GM12878 (cell line): Measurements from ENCODE around the gene ACSL4. TPM values are rescaled to one million over a fixed set of nuclear protein-coding genes. Genes with fewer than 3 reads are reported as not detected.

Source experiments
- ATAC-seq: fragments of 200-7000 bp; cut with Tn5 transposase; 3 replicates; pipeline ENCODE4 v1.9.1; 2020; ENCODE audit warnings: mild to moderate bottlenecking, moderate library complexity
- BruUV-seq: library from RNA; stranded (reverse); fragments of 400-500 nt; replicated peaks from 2 replicates; lab custom pipeline; 2021; lab: Mats Ljungman, UMichigan
- CTCF ChIA-PET: fragments of 300-600 bp; sonication (Branson Sonifier 250); formaldehyde crosslinking; extraction: SDS; loops from one replicate; lab custom pipeline; 2021; ENCODE audit warnings: inconsistent platforms; lab: Yijun Ruan, JAX
- POLR2A ChIA-PET: fragments of 350-600 bp; formaldehyde crosslinking; extraction: SDS; loops from one replicate; lab custom pipeline; 2021; ENCODE audit warnings: inconsistent platforms; lab: Charles Lee
- RAD21 ChIA-PET: fragments of 300-600 bp; sonication (Branson Sonifier 250); formaldehyde crosslinking; loops from one replicate; lab custom pipeline; 2023; ENCODE audit warnings: antibody characterized with exemption; ENCODE audit not compliant: unreplicated experiment; lab: Charles Lee
- SMC1A ChIA-PET: fragments of 300-600 bp; sonication (Branson Sonifier 250); formaldehyde crosslinking; loops from one replicate; lab custom pipeline; 2023; ENCODE audit not compliant: unreplicated experiment, uncharacterized antibody; lab: Charles Lee
- DNase-seq: peaks from one replicate; pipeline ENCODE4 v3.0.0-alpha.2; 2011; ENCODE audit warnings: low read depth, low spot score
- FAIRE-seq: peaks from 3 replicates; lab custom pipeline; 2011; peaks lifted over from hg19 to GRCh38; lab: Jason Lieb, UNC
- H2AFZ ChIP-seq: 2 replicates; pipeline ENCODE4 v1.6.0; 2011; ENCODE audit warnings: low read depth, low read length, control low read depth; ENCODE audit not compliant: control insufficient read depth
- H3K27ac ChIP-seq: 2 replicates; pipeline ENCODE4 v1.5.1; 2011; ENCODE audit warnings: control low read depth; ENCODE audit not compliant: control insufficient read depth, insufficient read depth
- H3K27me3 ChIP-seq, 2 experiments: replicated peaks in 1 of 2; 2 replicates each; pipeline versions ENCODE4 v1.6.0 to v1.6.1; 2011; ENCODE audit warnings: low read length in 1 of 2; ENCODE audit not compliant: control insufficient read depth in 2 of 2, insufficient read depth in 2 of 2
- H3K36me3 ChIP-seq, 2 experiments: 2 replicates each; pipeline ENCODE4 v1.5.1; 2011; ENCODE audit warnings: low read length in 1 of 2; ENCODE audit not compliant: control insufficient read depth in 2 of 2, insufficient read depth in 2 of 2
- H3K4me1 ChIP-seq: 2 replicates; pipeline ENCODE4 v1.6.1; 2011; ENCODE audit warnings: mild to moderate bottlenecking, low read length, moderate library complexity, mixed read lengths; ENCODE audit not compliant: control insufficient read depth, insufficient read depth
- H3K4me2 ChIP-seq: 2 replicates; pipeline ENCODE4 v1.6.0; 2011; ENCODE audit warnings: control low read depth; ENCODE audit not compliant: control insufficient read depth, insufficient read depth
- H3K4me3 ChIP-seq: fragments of 200-600 bp; sonication (generic); 2 replicates; pipeline ENCODE4 v1.5.1; 2016
- H3K79me2 ChIP-seq: 2 replicates; pipeline ENCODE4 v1.6.0; 2011; ENCODE audit warnings: low read length; ENCODE audit not compliant: control insufficient read depth, insufficient read depth
- H3K9ac ChIP-seq: 2 replicates; pipeline ENCODE4 v1.8.0; 2011; ENCODE audit warnings: low read length, control low read depth, mixed read lengths; ENCODE audit not compliant: control insufficient read depth, insufficient read depth
- H3K9me3 ChIP-seq: replicated peaks from 3 replicates; pipeline ENCODE4 v1.5.1; 2011; ENCODE audit warnings: mild to moderate bottlenecking, low read length; ENCODE audit not compliant: control insufficient read depth, insufficient read depth
- H4K20me1 ChIP-seq: 2 replicates; pipeline ENCODE4 v1.6.0; 2011; ENCODE audit not compliant: control insufficient read depth, insufficient read depth
- IRF4 ChIP-seq: IDR thresholded peaks from 2 replicates; pipeline ENCODE4 v1.6.1; 2011; ENCODE audit warnings: low read depth, low read length
- MYC ChIP-seq: IDR thresholded peaks from 2 replicates; pipeline ENCODE4 v1.6.1; 2011; ENCODE audit warnings: mild to moderate bottlenecking, low read length, moderate library complexity, inconsistent platforms; ENCODE audit not compliant: insufficient read depth, insufficient replicate concordance, insufficient read length, severe bottlenecking
- WGBS: methylation state at CpG from one replicate; pipeline ENCODE4 v1.1.6; 2016; ENCODE audit warnings: low lambda C conversion rate; ENCODE audit not compliant: insufficient replicate concordance, insufficient coverage; ENCODE audit errors: missing lambda C conversion rate; 5-methylcytosine and 5-hydroxymethylcytosine counted together
- in situ Hi-C: fragments of 300-500 bp; cut with MboI; formaldehyde crosslinking; loops from 9 replicates; pipeline ENCODE4 v1.14.3; 2018; ENCODE audit warnings: mixed read lengths
- intact Hi-C: fragments of 100-400 bp; cut with micrococcal nuclease; formaldehyde crosslinking; loops from one replicate; pipeline ENCODE4 v1.14.2; 2022; ENCODE audit not compliant: unreplicated experiment
- polyA plus RNA-seq, 11 experiments: library from polyadenylated mRNA; depleted of rRNA in 4 of 11; unstranded in 6 of 11; stranded (reverse) in 5 of 11; fragments of >200 nt; fragmentation: Nextera tagmentation in 4 of 11; fragmentation: Illumina TruSeq in 1 of 11; extraction: Ambion mirVana in 4 of 11; extraction: Trizol in 1 of 11; gene quantifications; 1 replicate in 1 of 11; 2 replicates in 10 of 11; pipeline versions ENCODE4 v1.2.1 to v1.2.3, GENCODE V29; 2011 to 2016; ENCODE audit warnings: inconsistent platforms in 2 of 11, missing spikeins in 2 of 11, low read depth in 1 of 11
- total RNA-seq, 4 experiments: library from RNA; depleted of rRNA in 3 of 4; stranded (reverse); fragments of >200 nt in 3 of 4; fragmentation: Illumina TruSeq in 1 of 4; extraction: Trizol in 1 of 4; gene quantifications; 2 replicates each; pipeline versions ENCODE4 v1.2.1 to v1.2.3, GENCODE V29; 2013 to 2021
- TF ChIP-seq, protein P1 (sequence below): fragments of 450-650 bp; conservative IDR thresholded peaks from 2 replicates; pipeline ENCODE4 v1.6.1; 2017; ENCODE audit warnings: mild to moderate bottlenecking, moderate library complexity

ACSL4 gene
- total and polyA plus RNA-seq, 10 of the 15 experiments (the other 5 are each of a cell fraction or from before 2014, with no cell fraction given): 20.7 to 66.6 (median 45.4) TPM

DNA sequence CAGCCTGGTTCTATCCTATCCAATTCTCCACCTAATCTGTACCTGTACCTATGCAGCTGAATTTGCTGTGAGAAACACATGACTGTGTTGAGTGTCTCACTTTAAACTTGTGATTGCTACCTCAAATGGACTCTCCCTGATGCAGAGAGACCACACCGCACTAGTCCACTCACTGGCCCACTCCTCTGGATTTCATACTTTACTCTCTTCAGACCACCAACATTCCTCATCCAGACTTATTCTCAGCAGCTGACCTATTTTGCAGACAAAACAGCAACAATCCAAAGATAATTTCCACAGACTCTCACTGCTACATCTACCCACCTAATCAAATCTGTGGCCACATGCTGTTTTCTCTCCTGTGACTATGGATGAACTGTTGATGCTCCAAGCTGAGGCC is 45.2 kb downstream of the ACSL4 start:
- intact Hi-C loops: no loop called here

More for the DNA sequence above, 45.2 kb downstream of the ACSL4 start:
- FAIRE-seq: no peak
- no peak overlapping the region for H2AFZ ChIP-seq
- no peak overlapping the region for H3K27ac ChIP-seq
- no peaks in the 10 kb centered on the region for H3K4me1 ChIP-seq
- in situ Hi-C loops: no loop called here
- DNase-seq: no peak
- H3K79me2 ChIP-seq: peaks cover 2% of the 10 kb centered on the region
- no peaks in the 10 kb centered on the region for H3K9me3 ChIP-seq
- H3K9ac ChIP-seq: no peak overlapping the region
- H3K4me2 ChIP-seq: no peak overlapping the region
- ChIA-PET POLR2A (interaction anchor here (1.1 kb wide), 1 partner anchor 32 kb away, joined by 4 read pairs; no protein-coding TSS in a partner anchor), SMC1A (interaction anchor here (1.0 to 1.9 kb wide), 4 partner anchors 10 to 21 kb away, joined by 3 to 4 read pairs (median 3); no protein-coding TSS in a partner anchor), CTCF (interaction anchor here (0.6 to 1.6 kb wide), 5 partner anchors 25 to 203 kb away, joined by 3 to 5 read pairs (median 5); no protein-coding TSS in a partner anchor)
- H3K4me3 ChIP-seq: no peak overlapping the region
- no peaks in the 10 kb centered on the region; a peak in 1 of 4 replicates for H3K36me3 ChIP-seq
- TF ChIP-seq MYC: no peak
- TF ChIP-seq, protein P1, sequence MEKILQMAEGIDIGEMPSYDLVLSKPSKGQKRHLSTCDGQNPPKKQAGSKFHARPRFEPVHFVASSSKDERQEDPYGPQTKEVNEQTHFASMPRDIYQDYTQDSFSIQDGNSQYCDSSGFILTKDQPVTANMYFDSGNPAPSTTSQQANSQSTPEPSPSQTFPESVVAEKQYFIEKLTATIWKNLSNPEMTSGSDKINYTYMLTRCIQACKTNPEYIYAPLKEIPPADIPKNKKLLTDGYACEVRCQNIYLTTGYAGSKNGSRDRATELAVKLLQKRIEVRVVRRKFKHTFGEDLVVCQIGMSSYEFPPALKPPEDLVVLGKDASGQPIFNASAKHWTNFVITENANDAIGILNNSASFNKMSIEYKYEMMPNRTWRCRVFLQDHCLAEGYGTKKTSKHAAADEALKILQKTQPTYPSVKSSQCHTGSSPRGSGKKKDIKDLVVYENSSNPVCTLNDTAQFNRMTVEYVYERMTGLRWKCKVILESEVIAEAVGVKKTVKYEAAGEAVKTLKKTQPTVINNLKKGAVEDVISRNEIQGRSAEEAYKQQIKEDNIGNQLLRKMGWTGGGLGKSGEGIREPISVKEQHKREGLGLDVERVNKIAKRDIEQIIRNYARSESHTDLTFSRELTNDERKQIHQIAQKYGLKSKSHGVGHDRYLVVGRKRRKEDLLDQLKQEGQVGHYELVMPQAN: no peak
- TF ChIP-seq IRF4: no peak
- TF ChIP-seq, all 136 proteins: peak for 0
- RAD21 ChIA-PET: interaction anchor here (0.5 to 1.2 kb wide), 2 partner anchors 20 to 21 kb away, joined by 3 read pairs; no protein-coding TSS in a partner anchor
- H3K27me3 ChIP-seq: no peaks in the 10 kb centered on the region
- 93% methylated on average over 1 of the region's 1 CpG for WGBS
- ATAC-seq: no peak
- no peaks in the 10 kb centered on the region for H4K20me1 ChIP-seq
- no TSS peak for BruUV-seq
